Measurements from ENCODE around the gene RSPO1.

Gene RSPO1

DNA sequence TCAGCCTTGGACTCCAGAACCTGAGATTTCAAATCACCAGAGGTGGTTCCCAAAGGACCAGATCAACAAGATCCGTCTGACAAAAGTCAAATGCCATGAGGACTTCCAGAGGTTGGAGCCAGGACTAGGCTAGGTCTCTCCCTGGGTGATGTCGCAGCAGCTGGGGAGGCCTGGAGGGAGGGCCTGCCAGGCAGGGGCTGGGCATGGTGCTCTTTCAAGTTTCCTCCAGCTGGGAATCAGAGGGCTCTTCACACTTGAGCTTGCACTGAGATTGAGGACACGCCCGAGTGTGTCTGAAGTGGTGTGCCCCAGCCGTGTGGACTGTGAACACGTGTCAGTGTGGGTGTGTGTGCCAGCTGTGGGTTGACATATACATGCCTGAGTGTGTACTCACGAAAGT is 21.3 kb upstream of the RSPO1 start:
- DNase-seq, result no peak

DNA sequence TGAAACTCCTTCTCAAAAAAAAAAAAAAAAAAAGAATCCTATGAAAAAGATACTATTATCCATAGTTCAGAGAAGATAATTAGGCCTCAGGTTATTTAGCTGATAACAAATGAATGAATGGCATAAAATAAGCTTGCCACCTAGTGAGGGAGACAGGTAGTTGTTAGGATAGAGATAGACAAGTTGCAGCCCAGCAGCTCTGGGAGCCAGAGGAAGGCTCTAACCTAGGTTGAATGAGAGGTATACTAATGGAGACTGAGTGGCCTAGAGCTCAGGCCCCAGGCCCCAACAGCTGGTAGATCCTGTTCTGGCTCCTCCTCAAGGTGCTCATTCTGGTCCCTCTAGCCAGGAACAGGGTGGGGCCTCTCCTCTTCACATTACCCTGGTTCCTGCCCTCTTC is 20.6 kb upstream of the RSPO1 start:
- no peak for DNase-seq

DNA sequence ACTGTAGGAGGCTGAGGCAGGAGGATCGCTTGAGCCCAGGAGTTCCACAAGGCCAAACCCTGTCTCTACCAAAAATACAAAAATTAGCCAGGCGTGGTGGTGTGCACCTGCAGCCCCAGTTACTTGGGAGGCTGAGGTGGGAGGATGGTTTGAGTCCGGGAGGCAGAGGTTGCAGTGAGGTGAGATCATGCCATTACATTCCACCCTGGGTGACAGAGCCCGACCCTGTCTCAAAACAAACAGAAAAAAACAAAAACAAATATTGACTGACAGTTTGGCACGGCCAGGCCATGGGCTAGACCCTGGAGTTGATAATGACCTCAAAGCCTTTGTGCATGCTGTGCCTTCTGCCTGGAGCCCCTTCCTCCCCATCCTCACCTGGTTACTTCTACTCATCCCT is 19.2 kb upstream of the RSPO1 start:
- no peak for DNase-seq

DNA sequence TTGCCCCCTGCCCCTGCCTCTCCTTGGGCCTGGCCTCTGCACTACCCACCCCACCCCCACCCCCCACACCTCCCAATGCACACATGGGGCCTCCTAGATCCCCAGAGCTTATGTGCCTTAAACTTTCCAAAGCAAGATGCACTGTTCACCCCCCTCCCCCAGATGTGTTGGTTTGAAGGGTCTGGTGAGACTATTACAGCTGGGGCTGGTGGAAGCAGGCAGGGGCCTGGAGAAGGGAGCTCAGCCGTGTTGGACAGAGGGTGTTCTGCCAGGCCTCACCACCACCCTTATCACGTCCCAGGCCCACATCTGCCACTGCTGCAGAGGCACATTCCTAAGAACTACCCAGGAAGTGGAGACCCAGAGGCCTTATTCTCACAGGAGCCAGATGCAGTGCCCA is 18.3 kb upstream of the RSPO1 start:
- no peak for DNase-seq

DNA sequence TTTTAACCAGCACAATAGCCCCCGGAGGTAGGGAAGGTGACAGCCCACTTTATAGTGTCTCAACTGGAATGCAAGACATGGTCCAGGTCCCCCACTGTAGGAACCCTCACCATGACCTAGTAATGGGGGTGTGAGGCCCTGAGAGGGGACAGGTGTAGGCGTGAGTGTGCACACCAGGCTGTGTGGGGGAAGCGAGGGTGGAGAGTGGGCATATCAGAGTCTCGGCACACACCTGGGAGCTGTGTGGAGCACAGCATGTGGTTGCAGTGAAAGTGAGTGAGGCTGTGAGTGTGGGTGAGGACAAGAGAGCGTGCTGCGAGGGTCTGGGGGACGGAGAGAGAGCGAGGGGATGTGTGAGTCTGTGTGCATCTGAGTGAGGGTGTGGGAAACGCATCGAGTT is 17.1 kb upstream of the RSPO1 start:
- DNase-seq, result no peak

DNA sequence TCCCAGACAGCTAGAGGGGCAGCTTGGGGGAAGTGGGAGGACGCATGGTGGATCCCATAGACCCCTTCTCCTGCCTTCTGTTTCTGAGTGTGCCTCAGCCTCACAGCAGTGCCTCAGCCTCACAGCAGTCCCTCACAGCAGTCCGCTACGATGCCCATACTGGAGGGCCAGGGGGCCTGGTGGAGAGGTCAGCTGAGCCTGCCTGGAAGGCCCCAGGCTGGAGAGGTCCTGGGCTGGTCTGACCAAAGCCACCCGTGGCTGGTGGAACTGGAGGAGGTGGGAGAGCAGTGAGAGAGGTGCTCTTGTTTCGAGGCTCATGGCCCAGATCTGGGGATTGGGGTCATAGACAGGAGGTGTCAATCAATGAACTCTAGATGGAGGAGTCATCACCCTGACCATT is 16.0 kb upstream of the RSPO1 start:
- no peak for DNase-seq

DNA sequence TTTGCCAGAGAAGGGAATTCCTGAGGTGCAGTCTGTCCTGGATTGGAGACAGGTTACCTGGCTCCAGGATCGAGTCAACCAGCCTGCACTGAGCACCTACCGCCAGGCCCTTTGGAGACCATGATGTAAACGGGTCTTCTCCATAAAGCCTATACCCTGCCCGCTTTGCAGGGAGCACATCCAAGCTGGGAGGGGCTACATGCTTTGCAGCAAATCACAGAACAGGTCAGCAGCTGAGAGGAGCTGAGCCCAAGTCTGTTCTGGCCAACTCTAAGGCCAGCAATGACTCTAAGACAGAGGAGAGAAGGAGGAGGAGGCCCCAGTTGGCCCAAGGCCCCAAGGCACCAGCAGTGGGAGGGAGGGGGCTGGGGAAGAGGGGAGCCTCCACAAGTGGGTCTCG is 15.5 kb upstream of the RSPO1 start:
- no peak for DNase-seq

DNA sequence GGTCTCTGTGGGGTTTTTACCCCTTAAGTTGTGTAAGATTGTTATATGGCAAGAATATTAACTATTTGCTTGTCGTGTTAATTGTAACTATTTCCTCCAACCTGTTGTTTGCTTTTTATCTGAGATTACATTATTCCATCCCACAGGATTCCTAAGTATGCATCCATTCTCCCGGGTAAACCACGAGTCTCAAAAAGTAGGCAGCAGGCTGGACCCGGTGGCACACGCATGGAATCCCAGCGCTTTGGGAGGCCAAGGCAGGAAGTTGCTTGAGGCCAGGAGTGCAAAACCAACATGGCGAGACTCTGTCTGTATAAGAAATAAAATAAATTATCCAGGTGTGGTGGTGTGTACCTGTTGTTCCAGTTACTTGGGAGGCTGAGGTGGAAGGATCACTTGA is 12.6 kb upstream of the RSPO1 start:
- no peak for DNase-seq

DNA sequence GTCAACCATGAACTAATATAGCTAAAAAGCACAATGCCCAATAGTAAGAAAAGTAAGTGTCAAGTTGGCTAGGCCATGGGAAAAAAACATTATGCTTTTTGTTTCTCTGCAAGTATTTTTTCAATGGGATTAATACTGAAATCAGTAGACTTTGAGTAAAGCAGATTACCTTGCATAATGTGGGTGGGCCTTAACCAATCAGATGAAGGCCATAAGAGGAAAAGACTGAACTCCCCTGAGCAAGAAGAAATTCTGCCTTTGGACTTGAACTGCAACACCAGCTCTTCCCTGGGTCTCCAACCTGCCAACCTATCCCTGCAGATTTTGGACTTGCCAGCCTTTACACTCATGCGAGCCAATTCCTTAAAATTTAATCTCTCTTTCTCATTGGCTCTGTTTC is 6.4 kb upstream of the RSPO1 start:
- DNase-seq, result no peak

DNA sequence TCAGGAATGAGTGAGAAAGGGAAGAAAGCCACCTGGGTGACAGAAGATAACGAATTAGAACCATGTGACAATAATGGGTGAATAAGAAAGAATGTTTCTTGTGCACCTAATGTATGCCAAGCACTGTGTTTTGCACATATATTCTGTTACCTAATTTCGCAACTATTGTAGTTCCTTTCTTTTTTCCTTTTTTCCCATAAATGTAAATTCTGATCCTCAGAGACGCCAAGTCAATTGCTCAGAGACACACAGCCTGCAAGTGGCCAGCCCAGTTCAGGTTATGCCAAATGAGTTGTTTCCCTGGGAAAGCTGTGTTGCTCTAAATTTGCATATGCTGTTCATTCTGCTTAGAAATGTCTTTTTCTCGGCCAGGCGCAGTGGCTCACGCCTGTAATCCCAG is 1.7 kb upstream of the RSPO1 start:
- DNase-seq, result no peak

DNA sequence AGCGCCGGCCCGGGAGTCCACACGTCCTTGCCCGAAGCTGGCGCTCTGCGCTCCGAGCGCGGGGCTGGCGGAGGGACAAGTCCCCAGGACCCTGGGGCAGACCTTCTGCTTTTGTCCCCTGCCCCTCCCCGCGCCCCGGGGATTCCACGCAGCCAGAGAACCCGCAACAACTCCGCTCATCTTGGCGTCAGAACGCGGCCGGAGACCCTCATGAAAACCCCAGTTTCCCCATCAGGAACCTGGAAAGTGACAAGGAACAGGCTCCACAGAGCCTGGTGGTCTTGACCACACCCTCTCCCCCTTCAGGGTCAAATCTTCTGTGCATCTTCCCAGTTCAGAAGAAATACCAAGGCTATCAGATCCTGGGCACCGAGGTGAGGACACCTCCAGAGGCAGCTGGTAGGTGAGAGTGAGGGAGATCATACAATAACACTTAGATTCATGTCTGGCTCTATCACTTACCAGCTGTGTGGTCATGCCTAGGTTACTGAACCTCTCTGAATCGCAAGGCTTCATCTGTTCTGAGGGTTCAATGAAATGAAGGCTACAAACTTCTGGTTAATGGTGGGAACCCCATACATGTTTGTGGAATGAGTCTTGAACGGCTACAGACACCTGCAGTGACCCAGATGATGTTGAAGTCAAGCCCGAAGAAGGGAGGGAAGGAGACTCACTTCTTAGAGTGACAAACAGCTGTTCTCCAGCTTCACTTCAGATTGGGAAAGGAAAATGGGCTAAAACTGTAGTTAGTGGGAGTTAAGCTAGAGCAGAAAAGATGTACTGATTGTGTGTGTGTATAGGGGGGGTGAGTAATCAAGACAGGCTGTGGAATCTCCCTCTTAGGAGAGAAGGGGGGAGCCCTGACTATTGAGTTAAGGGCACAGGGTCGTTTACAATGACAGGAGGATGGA is 555 bp upstream of the RSPO1 start:
- DNase-seq, result no peak

DNA sequence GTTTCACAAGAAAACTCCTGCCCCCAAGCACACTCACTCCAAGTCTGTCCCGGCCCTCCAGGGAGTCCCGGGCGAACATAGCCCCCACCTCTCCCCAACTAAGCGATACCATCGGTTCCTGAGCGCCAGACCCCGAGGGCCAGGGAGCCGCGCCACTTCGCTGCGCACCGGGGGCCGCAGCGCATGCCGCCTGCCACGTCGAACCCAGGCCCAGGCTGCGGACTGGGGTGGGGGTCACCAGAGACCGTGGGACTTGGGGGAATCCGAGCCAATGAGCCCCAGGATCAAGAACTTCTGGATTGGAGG is 801 bp downstream of the RSPO1 start:
- DNase-seq, result no peak

DNA sequence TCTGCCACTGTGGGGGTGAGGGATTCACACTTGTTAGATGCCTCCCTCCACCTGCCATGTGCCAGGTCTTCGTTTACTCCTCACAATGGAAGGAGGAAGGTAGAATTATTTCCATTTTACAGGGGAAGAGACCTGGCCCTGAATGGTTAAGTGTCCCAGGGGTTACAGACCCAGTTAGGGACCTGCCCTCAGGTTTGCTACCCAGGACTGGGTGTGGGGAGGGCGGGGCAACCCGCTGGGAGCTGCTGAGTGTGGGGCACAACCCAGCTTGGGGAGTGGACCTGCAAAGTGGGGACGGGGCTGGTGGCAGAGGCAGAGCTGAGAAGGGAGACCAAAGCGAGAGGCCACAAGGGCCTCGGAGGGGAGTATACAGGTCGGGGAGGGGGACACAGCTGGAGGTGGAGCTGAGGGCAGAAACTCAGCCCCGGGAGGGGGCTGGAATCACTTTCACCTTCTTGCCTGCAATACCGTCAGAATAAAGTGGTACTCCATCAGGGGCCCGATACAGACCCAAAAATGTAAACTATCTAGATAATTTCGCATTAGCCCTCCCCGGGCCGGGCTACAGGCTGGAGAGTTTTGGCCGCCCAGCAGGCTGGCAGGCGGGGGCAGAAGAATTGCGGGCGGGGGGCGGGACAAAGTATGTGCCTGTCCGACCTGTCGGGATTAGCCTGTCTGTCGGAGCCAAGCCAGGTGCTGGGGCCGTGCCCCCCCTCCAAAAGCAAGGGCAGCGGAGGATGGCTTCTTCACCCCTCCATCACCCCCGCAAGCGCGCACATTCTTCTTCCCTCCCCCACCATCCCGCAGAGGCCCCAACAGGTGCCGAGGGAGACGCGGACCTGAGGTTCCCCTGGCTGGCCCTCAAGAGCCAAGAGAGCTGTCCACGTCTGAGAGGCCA is 1.4 kb downstream of the RSPO1 start:
- DNase-seq, result no peak

DNA sequence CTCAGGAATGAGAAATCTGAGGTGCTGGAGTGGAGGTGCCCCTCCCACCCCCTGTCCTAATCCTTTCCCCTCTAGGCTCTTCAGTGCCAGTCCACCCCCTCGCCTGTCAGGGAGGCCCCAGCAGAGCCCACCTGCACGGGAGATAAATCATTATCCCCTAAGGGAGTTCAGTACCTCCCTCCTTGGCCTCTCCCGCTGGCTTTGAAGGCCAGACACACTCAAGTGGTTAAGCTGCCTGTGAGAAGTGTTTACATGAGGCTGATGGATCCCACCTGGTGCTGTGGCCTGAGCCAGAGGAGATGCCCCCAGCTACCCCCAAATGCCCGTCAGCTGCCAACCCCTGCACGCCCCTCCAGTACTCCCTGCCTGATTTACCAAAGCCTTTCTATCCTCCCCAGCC is 3.7 kb downstream of the RSPO1 start:
- no peak for DNase-seq

DNA sequence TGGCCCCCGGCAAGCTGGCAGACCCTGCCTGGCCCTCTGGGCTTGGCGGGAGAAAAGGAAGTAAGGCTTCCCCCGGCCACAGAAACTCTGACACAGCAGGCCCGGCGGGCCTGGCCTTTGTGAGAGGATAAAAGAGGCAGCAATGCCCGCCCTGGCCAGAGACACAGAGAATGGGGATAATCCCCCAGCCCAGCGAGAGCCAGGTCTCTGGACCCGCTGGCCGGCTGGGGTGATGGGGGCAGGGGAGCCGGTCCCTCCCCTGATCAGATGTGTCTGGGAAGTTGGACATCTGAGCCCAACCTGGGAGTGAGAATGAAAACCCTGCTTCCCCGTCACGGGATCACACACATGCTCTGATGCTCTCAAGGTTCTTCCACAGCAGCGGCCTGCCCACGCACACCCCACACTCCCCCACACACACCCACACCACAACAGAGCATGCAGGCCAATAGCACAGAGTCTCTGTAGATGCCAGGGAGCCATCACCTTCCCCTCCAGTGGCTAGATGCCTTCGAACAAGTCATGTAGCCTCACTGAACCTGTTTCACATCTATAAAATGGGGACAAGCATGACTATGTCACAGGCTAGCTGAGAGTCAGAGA is 4.2 kb downstream of the RSPO1 start:
- no peak for DNase-seq

DNA sequence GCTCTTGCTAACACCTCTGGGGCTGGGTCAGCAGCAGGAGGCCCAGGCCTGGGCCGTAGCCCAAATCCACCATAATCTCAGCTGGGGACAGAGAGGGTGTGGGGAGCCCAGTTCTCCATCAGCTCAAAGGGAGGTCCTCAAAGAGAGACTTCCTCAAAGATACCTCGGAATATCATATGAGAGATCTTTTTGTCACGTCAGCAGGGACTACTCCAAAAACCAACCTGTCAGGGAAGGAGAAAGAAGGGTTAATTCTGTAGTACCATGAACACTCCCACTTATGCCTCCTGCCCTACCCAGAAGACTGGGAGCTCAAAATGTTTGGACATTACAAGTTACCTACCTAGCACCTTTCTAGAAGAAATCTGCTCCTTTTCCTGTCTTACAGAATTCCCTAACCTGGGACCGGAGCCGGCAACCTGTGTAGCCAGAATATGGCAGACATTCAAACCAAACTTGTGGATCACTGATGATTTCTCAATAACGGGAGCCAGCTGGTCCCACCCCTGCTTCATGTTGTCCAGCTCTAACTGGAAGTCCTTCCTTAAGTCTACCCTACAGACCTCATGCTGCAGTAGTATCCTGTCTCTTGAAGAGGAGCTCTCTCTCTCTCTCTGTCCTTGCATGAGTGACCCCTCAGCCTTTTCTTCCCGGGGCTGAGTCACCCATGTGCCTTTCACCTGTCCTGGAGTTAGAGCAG is 4.8 kb downstream of the RSPO1 start:
- DNase-seq, result no peak

DNA sequence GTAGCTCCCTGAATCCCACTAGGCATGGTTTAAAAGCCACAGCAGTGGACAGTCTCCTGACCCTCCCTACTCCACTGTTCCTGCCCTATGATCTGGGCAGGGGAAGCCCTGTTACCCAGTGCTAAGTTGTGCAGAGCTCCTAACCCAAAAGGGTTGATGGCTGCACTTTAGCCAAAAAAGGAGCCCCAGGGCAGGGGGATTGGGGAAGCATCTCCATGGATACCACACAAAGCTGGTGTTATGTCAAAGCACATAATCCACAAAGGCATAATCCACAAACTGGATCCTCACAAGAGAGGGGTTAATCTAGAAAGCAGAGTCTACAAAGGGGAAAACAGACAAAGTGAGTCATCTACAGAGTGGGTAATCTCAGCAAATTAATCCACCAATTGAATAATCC is 5.7 kb downstream of the RSPO1 start:
- no peak for DNase-seq

DNA sequence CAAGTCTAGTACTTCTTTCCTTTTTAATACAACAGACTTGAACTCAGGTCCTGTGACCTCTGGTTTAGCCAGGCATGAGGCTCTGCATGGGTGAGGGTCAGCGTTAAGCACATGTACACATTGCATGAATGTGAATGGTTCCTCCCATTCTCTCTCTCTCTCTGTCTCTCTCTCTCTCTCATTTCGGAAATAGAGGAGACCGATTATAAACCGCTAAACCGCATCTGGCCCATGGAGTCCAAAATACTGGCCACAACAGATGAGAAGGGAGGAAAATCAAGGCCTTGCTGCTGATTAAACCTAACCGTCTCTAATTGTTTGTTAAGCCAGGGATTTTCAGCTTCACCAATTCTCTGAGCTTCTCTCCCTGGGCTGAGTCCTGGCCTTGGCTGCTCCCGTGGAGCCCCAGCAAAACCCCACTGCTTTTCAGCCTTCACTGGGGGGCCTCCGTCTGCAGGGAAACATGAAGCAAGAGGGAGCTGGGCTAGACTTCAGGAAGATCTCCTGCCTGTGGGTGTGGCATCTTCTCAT is 6.6 kb downstream of the RSPO1 start:
- DNase-seq, result no peak

DNA sequence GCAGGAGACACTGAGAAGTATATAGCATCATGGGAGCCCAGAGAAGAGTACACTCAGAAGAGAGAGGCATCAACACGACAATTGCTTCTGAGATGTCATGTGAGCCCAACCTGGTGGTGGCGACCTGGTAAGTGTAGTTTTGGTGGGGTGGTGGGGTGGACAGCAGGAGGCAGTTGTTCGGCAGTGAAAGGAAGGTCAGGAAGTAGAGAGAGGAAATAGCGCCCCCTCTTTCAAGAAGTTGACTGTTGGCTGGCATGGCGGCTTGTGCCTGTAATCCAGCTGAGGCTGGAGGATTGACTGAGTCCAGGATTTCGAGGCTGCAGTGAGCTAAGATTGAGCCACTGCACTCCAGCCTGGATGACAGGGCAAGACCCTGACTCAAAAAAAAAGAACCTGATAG is 12.6 kb downstream of the RSPO1 start:
- DNase-seq, result no peak

DNA sequence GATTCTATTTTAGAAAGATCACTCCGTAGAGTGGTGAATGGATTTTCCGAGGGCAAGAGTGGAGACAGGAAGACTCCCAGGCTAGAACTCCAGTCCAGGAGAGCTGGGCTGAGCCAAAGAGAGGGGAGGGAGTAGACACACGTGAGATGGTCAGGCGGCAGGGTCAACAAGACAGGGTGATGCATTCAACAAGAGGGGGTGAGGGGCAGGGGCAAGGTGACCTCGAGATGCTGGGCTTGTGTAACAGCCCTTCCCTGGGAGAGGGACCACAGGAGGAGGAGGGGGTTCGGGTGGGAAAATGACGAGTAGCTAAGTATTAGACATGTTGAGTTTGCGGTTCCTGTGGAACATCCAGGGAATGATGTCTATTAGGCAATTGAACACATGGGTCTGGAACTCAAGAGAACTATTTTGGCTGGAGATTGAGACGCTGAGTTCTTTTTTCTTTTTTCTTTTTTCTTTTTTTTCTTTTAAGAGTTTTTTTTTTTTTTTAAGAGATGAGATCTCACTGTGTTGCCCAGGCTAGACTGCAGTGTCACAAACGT is 13.3 kb downstream of the RSPO1 start:
- DNase-seq, result no peak

DNA sequence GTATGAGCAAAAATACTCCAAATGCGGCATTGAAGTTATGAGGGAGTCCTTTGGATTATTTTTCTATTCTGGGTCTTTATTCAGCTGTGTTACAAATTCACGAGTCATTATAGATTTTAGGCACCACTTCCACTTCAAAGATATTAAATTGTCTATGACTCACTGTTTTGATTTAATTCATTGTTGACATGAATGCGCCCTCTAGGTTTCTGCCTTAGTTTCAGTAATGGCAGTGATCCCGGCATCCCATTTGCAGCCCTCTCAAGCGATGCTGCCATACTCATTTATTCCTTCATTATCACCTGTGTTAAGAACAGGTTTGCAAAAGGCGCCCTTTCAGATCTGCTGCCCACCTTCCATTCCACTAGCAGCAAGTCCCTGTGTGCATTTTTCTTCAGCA is 14.0 kb downstream of the RSPO1 start:
- DNase-seq, result no peak

DNA sequence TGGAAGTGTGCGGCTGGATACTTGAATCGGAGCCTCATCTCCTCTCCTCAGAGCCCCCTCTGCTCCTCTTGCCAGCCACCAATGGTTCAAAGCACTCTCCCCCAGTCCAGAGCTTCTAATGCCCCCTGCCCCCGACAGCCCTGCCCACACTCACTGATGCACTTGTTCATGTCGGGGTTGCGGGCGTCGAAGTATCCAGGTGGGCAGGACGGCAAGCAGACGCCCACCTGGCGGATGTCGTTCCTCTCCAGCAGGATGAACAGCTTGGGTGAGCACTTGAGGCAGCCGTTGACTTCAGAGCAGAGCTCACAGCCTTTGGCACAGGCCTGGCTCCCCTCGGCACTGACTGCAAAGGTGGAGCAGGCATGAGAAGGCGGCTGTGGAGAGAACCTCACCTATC is 18.4 kb downstream of the RSPO1 start:
- DNase-seq, result no peak

DNA sequence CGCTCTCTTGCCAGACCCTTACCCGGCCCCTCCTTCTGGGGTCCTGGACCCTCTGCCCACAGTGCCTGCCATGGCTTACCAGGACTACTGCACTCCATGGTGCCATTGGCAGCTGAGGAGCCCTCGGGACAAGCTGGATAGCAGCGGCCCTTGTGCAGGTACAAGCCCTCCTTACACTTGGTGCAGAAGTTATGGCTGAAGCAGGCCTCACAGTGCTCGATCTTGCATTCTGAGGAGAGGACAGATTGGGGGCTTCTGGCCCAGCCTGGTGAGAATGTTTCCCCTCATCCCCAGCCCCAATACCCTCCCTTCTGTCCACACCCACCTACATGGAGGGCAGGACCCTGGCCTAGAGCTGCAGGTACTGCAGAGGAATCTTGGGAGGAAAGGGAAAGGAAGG is 20.6 kb downstream of the RSPO1 start:
- no peak for DNase-seq
